Upper lobe of right lung (tissue), 1 donor: ENCODE results near the gene F7. TPM values are rescaled to one million over a fixed set of nuclear protein-coding genes. Genes with fewer than 3 reads are reported as not detected.

Experiments
- ATAC-seq: fragments of 200-7000 bp; cut with Tn5 transposase; one replicate; pipeline ENCODE4 v1.9.1; 2020; ENCODE audit warnings: mild to moderate bottlenecking, moderate library complexity
- DNase-seq: peaks from one replicate; pipeline ENCODE4 v3.0.0-alpha.2; 2020
- H3K27ac ChIP-seq: fragments of 200-600 bp; one replicate; pipeline ENCODE4 v1.8.0; 2022
- H3K27me3 ChIP-seq: fragments of 200-600 bp; one replicate; pipeline ENCODE4 v1.8.0; 2022; ENCODE audit warnings: mild to moderate bottlenecking
- H3K36me3 ChIP-seq: fragments of 200-600 bp; one replicate; pipeline ENCODE4 v1.8.0; 2022
- H3K4me1 ChIP-seq: fragments of 200-600 bp; one replicate; pipeline ENCODE4 v1.8.0; 2022
- H3K4me3 ChIP-seq: fragments of 200-600 bp; one replicate; pipeline ENCODE4 v1.8.0; 2022; ENCODE audit warnings: mild to moderate bottlenecking
- H3K9me3 ChIP-seq: fragments of 200-600 bp; one replicate; pipeline ENCODE4 v1.8.0; 2022
- CTCF ChIP-seq: fragments of 200-600 bp; IDR thresholded peaks from one replicate; pipeline ENCODE4 v1.8.0; 2022; ENCODE audit warnings: antibody characterized with exemption
- intact Hi-C: fragments of 100-400 bp; cut with DNase I; formaldehyde crosslinking; loops from one replicate; pipeline ENCODE4 v1.11.0; 2022
- total RNA-seq: library from RNA; stranded (reverse); fragmentation: NEBNext Ultra II Directional; extraction: Animal tissue kit (Norgen Biotek cat#: 25700); gene quantifications from one replicate; pipeline ENCODE4 v1.2.1, GENCODE V29; 2021
- donor health status: DM: no; HTN: yes; CAD: no; lungs with severe emphysema.

F7 gene
- total RNA-seq, 1 donor from 2014 or later = 0.61 TPM

GRCh38 chr13:113066746-113067145 lies 38.8 kb upstream of the F7 start:
- H3K27ac ChIP-seq = no peak overlapping the region
- intact Hi-C loops = no loop called here
- no peak for TF ChIP-seq CTCF
- H3K9me3 ChIP-seq = no peaks in the 10 kb centered on the region
- DNase-seq = no peak
- H3K4me1 ChIP-seq = no peaks in the 10 kb centered on the region
- no peak for ATAC-seq
- no peak overlapping the region for H3K4me3 ChIP-seq
- H3K36me3 ChIP-seq = no peaks in the 10 kb centered on the region
- H3K27me3 ChIP-seq = no peaks in the 10 kb centered on the region

GRCh38 chr13:113069861-113070805 lies 35.5 kb upstream of the F7 start:
- Histone ChIP-seq H3K4me3 (no peak overlapping the region), H3K4me1 (no peaks in the 10 kb centered on the region), H3K9me3 (no peaks in the 10 kb centered on the region), H3K36me3 (no peaks in the 10 kb centered on the region), H3K27me3 (no peaks in the 10 kb centered on the region), H3K27ac (no peak overlapping the region)
- no peak for TF ChIP-seq CTCF
- intact Hi-C loops = no loop called here
- ATAC-seq = no peak
- DNase-seq = no peak

- Histone ChIP-seq H3K27me3 (no peaks in the 10 kb centered on the region), H3K4me3 (no peak overlapping the region), H3K4me1 (no peaks in the 10 kb centered on the region), H3K9me3 (no peaks in the 10 kb centered on the region), H3K36me3 (no peaks in the 10 kb centered on the region), H3K27ac (no peak overlapping the region)
- intact Hi-C loops = no loop called here
- no peak for DNase-seq
- ATAC-seq = no peak
- TF ChIP-seq CTCF = no peak
Observed at GRCh38 chr13:113070855-113071254, 34.7 kb upstream of the F7 start.

- Histone ChIP-seq H3K36me3 (no peaks in the 10 kb centered on the region), H3K27ac (no peak overlapping the region), H3K4me3 (no peak overlapping the region), H3K27me3 (no peaks in the 10 kb centered on the region), H3K9me3 (no peaks in the 10 kb centered on the region), H3K4me1 (no peaks in the 10 kb centered on the region)
- TF ChIP-seq CTCF = no peak
- DNase-seq = no peak
- no peak for ATAC-seq
- intact Hi-C loops = no loop called here
Observed at GRCh38 chr13:113072376-113072775, 33.2 kb upstream of the F7 start.

GRCh38 chr13:113073942-113074341 lies 31.6 kb upstream of the F7 start:
- Histone ChIP-seq H3K27ac (no peak overlapping the region), H3K36me3 (no peaks in the 10 kb centered on the region), H3K4me3 (no peak overlapping the region), H3K4me1 (no peaks in the 10 kb centered on the region), H3K27me3 (no peaks in the 10 kb centered on the region), H3K9me3 (no peaks in the 10 kb centered on the region)
- DNase-seq (no peak), ATAC-seq (no peak)
- intact Hi-C loops = no loop called here
- no peak for TF ChIP-seq CTCF
